Right lung (tissue), 5 donors: ENCODE results near the gene SIGLEC1. TPM values are rescaled to one million over a fixed set of nuclear protein-coding genes. Genes with fewer than 3 reads are reported as not detected.
A peak's percentile ranks its signal among the peaks of the same experiment; 100 is the strongest.

Experiments
- DNase-seq, 2 donors: peaks; one replicate each; pipeline ENCODE4 v3.0.0-alpha.2; 2013
- polyA plus RNA-seq, 5 donors: library from polyadenylated mRNA; unstranded; fragments of 120-200 nt; gene quantifications; one replicate each; pipeline versions ENCODE4 v1.2.1 to v1.2.3, GENCODE V29; 2013; ENCODE audit warnings: inconsistent platforms in 1 of 5, low replicate concordance in 1 of 5; ENCODE audit not compliant: insufficient read length in 5 of 5, insufficient read depth in 1 of 5

The SIGLEC1 gene
- polyA plus RNA-seq, 5 donors = 1.6 to 2.9 (median 2.1) TPM

GRCh38 chr20:3728876-3729275 is 16.5 kb upstream of the SIGLEC1 start:
- DNase-seq = no peak

- DNase-seq = no peak
Observed at GRCh38 chr20:3728354-3728753, 16.0 kb upstream of the SIGLEC1 start.

- DNase-seq = no peak
Observed at GRCh38 chr20:3727401-3728021, 15.1 kb upstream of the SIGLEC1 start.

GRCh38 chr20:3724356-3724755 is 12.0 kb upstream of the SIGLEC1 start:
- no peak for DNase-seq

- DNase-seq = no peak
Observed at GRCh38 chr20:3723284-3723683, 10.9 kb upstream of the SIGLEC1 start.

GRCh38 chr20:3721912-3722311 is 9.5 kb upstream of the SIGLEC1 start:
- no peak for DNase-seq

GRCh38 chr20:3720626-3721025 is 8.2 kb upstream of the SIGLEC1 start:
- no peak for DNase-seq

- no peak for DNase-seq
Observed at GRCh38 chr20:3720068-3720467, 7.7 kb upstream of the SIGLEC1 start.

- no peak for DNase-seq
Observed at GRCh38 chr20:3719046-3719445, 6.6 kb upstream of the SIGLEC1 start.

GRCh38 chr20:3716195-3716834 is 3.9 kb upstream of the SIGLEC1 start:
- DNase-seq = no peak

- no peak for DNase-seq
Observed at GRCh38 chr20:3714092-3714491, 1.7 kb upstream of the SIGLEC1 start.

GRCh38 chr20:3711484-3711941 is 887 bp downstream of the SIGLEC1 start:
- DNase-seq = no peak

GRCh38 chr20:3710703-3711483 is 1.5 kb downstream of the SIGLEC1 start:
- peak; percentile 55 to 65 for DNase-seq

- no peak for DNase-seq
Observed at GRCh38 chr20:3710011-3710466, 2.4 kb downstream of the SIGLEC1 start.

GRCh38 chr20:3707508-3707899 is 4.9 kb downstream of the SIGLEC1 start:
- no peak for DNase-seq

GRCh38 chr20:3706774-3707507 is 5.5 kb downstream of the SIGLEC1 start:
- no peak for DNase-seq

GRCh38 chr20:3705970-3706739 is 6.2 kb downstream of the SIGLEC1 start:
- no peak for DNase-seq

- DNase-seq = no peak
Observed at GRCh38 chr20:3705491-3705969, 6.9 kb downstream of the SIGLEC1 start.

- no peak for DNase-seq
Observed at GRCh38 chr20:3704087-3704486, 8.3 kb downstream of the SIGLEC1 start.

- DNase-seq = no peak
Observed at GRCh38 chr20:3702611-3703391, 9.6 kb downstream of the SIGLEC1 start.
